ENCODE data around the gene STXBP6. TPM values are rescaled to one million over a fixed set of nuclear protein-coding genes. Genes with fewer than 3 reads are reported as not detected.
A peak's percentile ranks its signal among the peaks of the same experiment; 100 is the strongest.

STXBP6 gene
- polyA plus RNA-seq, 10 donors = 14.4 to 28.2 (median 20.9) TPM

GRCh38 chr14:25055005-25055404, 5.1 kb upstream of the STXBP6 start:
- no peak for DNase-seq

- DNase-seq = no peak
Measured at GRCh38 chr14:25053585-25053984, 3.6 kb upstream of the STXBP6 start.

GRCh38 chr14:25052921-25053320, 3.0 kb upstream of the STXBP6 start:
- DNase-seq = no peak

GRCh38 chr14:25052385-25052784, 2.4 kb upstream of the STXBP6 start:
- no peak for DNase-seq

- DNase-seq = peak; percentile 54 to 70 (median 61)
Measured at GRCh38 chr14:25050269-25051150, 563 bp upstream of the STXBP6 start.

GRCh38 chr14:25049093-25049567, 817 bp downstream of the STXBP6 start:
- DNase-seq = peak in 1 of 3 donors; percentile 37

GRCh38 chr14:25048170-25049016, 1.6 kb downstream of the STXBP6 start:
- DNase-seq = peak; percentile 72 to 87 (median 83)

GRCh38 chr14:25046301-25046943, 3.5 kb downstream of the STXBP6 start:
- no peak for DNase-seq

- peak in 2 of 3 donors; percentile 35 to 73 for DNase-seq
Measured at GRCh38 chr14:25044106-25044698, 5.7 kb downstream of the STXBP6 start.

GRCh38 chr14:25042362-25043299, 7.3 kb downstream of the STXBP6 start:
- DNase-seq = peak; percentile 43 to 57 (median 44)

- no peak for DNase-seq
Measured at GRCh38 chr14:25041898-25042297, 8.0 kb downstream of the STXBP6 start.

- DNase-seq = no peak
Measured at GRCh38 chr14:25041484-25041883, 8.5 kb downstream of the STXBP6 start.

GRCh38 chr14:25039933-25040332, 10.0 kb downstream of the STXBP6 start:
- DNase-seq = no peak

- DNase-seq = no peak
Measured at GRCh38 chr14:25038044-25038668, 11.8 kb downstream of the STXBP6 start.

- DNase-seq = no peak
Measured at GRCh38 chr14:25037032-25037431, 12.9 kb downstream of the STXBP6 start.

GRCh38 chr14:25034803-25035681, 14.9 kb downstream of the STXBP6 start:
- no peak for DNase-seq

GRCh38 chr14:25033358-25033757, 16.6 kb downstream of the STXBP6 start:
- no peak for DNase-seq

GRCh38 chr14:25032092-25032784, 17.7 kb downstream of the STXBP6 start:
- no peak for DNase-seq

Data from muscle of back (tissue), 11 donors.